Mucosa of descending colon (tissue), 3 donors: ENCODE data around the gene PITX3. TPM values are rescaled to one million over a fixed set of nuclear protein-coding genes. Genes with fewer than 3 reads are reported as not detected.
A peak's percentile ranks its signal among the peaks of the same experiment; 100 is the strongest.

Experiments used
- ATAC-seq: fragments of 200-7000 bp; cut with Tn5 transposase; one replicate; pipeline ENCODE4 v1.9.1; 2020; ENCODE audit warnings: mild to moderate bottlenecking, moderate library complexity
- DNase-seq, 3 donors: peaks; one replicate each; pipeline ENCODE4 v3.0.0-alpha.2; 2020
- H3K36me3 ChIP-seq: fragments of 200-600 bp; one replicate; pipeline ENCODE4 v1.8.0; 2021; ENCODE audit warnings: low read depth, mild to moderate bottlenecking
- H3K4me1 ChIP-seq: fragments of 200-600 bp; one replicate; pipeline ENCODE4 v1.8.0; 2021; ENCODE audit warnings: low read depth, mild to moderate bottlenecking
- H3K4me3 ChIP-seq: fragments of 200-600 bp; one replicate; pipeline ENCODE4 v1.8.0; 2021; ENCODE audit warnings: mild to moderate bottlenecking
- H3K9me3 ChIP-seq: fragments of 200-600 bp; one replicate; pipeline ENCODE4 v1.8.0; 2021; ENCODE audit warnings: mild to moderate bottlenecking
- CTCF ChIP-seq: fragments of 200-600 bp; IDR thresholded peaks from one replicate; pipeline ENCODE4 v1.8.0; 2022; ENCODE audit warnings: antibody characterized with exemption, mild to moderate bottlenecking
- intact Hi-C, 2 donors: fragments of 100-400 bp; cut with DNase I in 1 of 2; cut with micrococcal nuclease in 1 of 2; formaldehyde crosslinking; loops; one replicate each; pipeline versions ENCODE4 v1.11.0 to v1.11.1; 2022; cut with DNase I, micrococcal nuclease
- total RNA-seq, 3 donors: library from RNA; stranded (reverse); fragmentation: NEBNext Ultra II Directional in 2 of 3; extraction: Animal tissue kit (Norgen Biotek cat#: 25700) in 2 of 3; gene quantifications; one replicate each; pipeline versions ENCODE4 v1.2.1 to v1.2.4, GENCODE V29; 2021 to 2023
- donor health status: DM: no; HTN: no; CAD: no; lungs with moderate emphysema.
- donor health status: DM: no; HTN: no; CAD: no.
- donor health status: DM: no; HTN: yes; CAD: no.

Gene PITX3
- total RNA-seq, 3 donors from 2014 or later = not detected

- Histone ChIP-seq H3K9me3 (no peaks in the 10 kb centered on the region), H3K4me3 (no peak overlapping the region), H3K36me3 (no peaks in the 10 kb centered on the region), H3K4me1 (peaks cover 21% of the 10 kb centered on the region)
- intact Hi-C loops = no loop called here
- ATAC-seq (no peak), DNase-seq (no peak)
- no peak for TF ChIP-seq CTCF
Observed at GRCh38 chr10:102241032-102241443, 274 bp downstream of the PITX3 start.

GRCh38 chr10:102240467-102241031 lies 763 bp downstream of the PITX3 start:
- no peak for TF ChIP-seq CTCF
- Histone ChIP-seq H3K36me3 (no peaks in the 10 kb centered on the region), H3K4me1 (peaks cover 21% of the 10 kb centered on the region), H3K9me3 (no peaks in the 10 kb centered on the region), H3K4me3 (no peak overlapping the region)
- intact Hi-C loops = no loop called here
- DNase-seq = peak in 1 of 3 donors; percentile 34
- ATAC-seq = no peak

- intact Hi-C loops = no loop called here
- H3K9me3 ChIP-seq = no peaks in the 10 kb centered on the region
- no peak overlapping the region for H3K4me3 ChIP-seq
- H3K4me1 ChIP-seq = peaks cover 15% of the 10 kb centered on the region
- DNase-seq (no peak), ATAC-seq (no peak)
- no peaks in the 10 kb centered on the region for H3K36me3 ChIP-seq
- TF ChIP-seq CTCF = no peak
Observed at GRCh38 chr10:102237711-102238252, 3.5 kb downstream of the PITX3 start.

- H3K9me3 ChIP-seq = no peaks in the 10 kb centered on the region
- no peak for ATAC-seq
- no peak overlapping the region for H3K4me3 ChIP-seq
- intact Hi-C loops = no loop called here
- no peak for TF ChIP-seq CTCF
- no peaks in the 10 kb centered on the region for H3K36me3 ChIP-seq
- H3K4me1 ChIP-seq = peaks cover 14% of the 10 kb centered on the region
- no peak for DNase-seq
Observed at GRCh38 chr10:102236006-102236405, 5.3 kb downstream of the PITX3 start.

GRCh38 chr10:102235598-102235920 lies 5.8 kb downstream of the PITX3 start:
- H3K36me3 ChIP-seq = no peaks in the 10 kb centered on the region
- intact Hi-C loops = no loop called here

More at GRCh38 chr10:102235598-102235920, 5.8 kb downstream of the PITX3 start:
- Histone ChIP-seq H3K4me1 (peaks cover 13% of the 10 kb centered on the region), H3K9me3 (no peaks in the 10 kb centered on the region), H3K4me3 (no peak overlapping the region)
- ATAC-seq (peak; percentile 85), DNase-seq (no peak)
- TF ChIP-seq CTCF = no peak
